M059J (cell line): ENCODE data around the gene CEP41. TPM values are rescaled to one million over a fixed set of nuclear protein-coding genes. Genes with fewer than 3 reads are reported as not detected.

Experiments
- DNase-seq: peaks from one replicate; pipeline ENCODE4 v3.0.0-alpha.2; 2012; ENCODE audit warnings: low read depth
- total RNA-seq: library from RNA; depleted of rRNA; stranded (reverse); fragments of >200 nt; shearing (Covaris generic); gene quantifications from 2 replicates; pipeline ENCODE4 v1.2.3, GENCODE V29; 2014; rRNA removed

Gene CEP41, protein sequence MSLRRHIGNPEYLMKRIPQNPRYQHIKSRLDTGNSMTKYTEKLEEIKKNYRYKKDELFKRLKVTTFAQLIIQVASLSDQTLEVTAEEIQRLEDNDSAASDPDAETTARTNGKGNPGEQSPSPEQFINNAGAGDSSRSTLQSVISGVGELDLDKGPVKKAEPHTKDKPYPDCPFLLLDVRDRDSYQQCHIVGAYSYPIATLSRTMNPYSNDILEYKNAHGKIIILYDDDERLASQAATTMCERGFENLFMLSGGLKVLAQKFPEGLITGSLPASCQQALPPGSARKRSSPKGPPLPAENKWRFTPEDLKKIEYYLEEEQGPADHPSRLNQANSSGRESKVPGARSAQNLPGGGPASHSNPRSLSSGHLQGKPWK
- total RNA-seq, result 32.0 and 32.9 TPM in 2 replicates

- peak; percentile 99 for DNase-seq
These were observed at the start of gene CEP41 for GRCh38 chr7:130440527-130441365. TSS of gene CEP41 (minus strand) at chr7:130441016. CDS start at chr7:130440966, 50 bp downstream.

DNA sequence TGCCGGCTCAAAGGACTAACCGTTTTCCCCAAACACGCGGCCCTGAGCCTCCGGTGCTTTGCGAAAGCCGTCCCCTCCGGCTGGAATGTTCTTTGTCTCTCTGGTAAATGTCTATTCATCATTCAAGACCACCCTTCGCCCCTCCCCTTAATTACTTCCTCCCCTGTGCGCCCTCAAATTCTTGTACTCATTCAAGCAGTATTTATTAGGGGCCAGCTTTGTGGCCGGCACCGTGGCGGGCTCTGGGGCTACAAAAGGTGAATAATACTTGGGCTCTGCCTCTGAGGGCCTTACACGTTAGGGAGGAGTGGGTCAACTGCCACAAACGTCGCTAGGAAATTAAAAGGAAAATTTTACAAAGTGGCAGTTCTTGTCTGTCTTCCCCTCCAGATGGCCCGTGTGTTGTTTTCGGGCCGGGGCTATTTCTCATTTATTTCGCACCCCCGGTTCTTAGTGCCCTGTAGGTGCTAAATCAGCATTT lies 49.5 kb upstream of the CEP41 start:
- DNase-seq, result no peak

DNA sequence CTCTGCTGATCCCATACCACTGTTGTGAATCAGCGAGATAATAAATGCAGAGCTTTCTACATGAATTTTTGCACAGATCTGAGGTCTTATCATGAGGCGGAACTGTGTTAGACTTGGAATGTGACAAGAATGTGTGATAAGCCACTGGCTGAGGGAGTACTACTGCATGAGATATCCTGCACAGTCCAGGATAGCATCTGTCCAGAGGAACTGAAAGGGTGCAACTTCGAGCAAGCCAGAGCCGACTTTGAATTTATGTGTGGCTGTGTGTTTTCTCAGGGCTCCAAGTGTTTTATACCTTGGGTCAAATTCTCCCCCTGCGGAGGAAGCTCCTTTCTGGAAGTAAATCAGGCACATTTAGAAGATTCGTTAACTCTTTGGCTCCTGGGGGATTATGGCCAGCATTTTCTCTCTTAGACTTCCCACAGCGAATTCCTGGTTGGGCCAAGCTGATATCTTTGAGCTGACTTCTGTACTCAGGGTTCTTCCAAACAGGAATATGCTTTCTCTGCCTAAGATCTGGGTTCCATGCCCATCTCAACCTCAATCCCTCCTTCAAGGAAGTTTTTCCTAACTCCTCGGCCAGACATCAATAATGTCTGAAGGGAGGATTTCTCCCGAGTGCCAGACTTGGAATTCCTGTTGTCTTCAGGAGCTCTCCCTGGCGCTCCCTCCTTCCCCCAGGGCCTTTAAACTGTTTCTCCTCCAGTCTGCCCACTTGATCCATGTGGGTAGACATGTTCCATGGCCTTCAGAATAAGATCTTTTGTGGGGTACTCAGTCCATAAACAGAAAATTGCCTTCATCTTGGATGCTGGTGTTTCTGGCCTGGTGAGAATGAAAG lies 48.5 kb upstream of the CEP41 start:
- DNase-seq, result peak; percentile 92

- DNase-seq, result no peak
These were observed 47.8 kb upstream of the CEP41 start for GRCh38 chr7:130488392-130489139.

DNA sequence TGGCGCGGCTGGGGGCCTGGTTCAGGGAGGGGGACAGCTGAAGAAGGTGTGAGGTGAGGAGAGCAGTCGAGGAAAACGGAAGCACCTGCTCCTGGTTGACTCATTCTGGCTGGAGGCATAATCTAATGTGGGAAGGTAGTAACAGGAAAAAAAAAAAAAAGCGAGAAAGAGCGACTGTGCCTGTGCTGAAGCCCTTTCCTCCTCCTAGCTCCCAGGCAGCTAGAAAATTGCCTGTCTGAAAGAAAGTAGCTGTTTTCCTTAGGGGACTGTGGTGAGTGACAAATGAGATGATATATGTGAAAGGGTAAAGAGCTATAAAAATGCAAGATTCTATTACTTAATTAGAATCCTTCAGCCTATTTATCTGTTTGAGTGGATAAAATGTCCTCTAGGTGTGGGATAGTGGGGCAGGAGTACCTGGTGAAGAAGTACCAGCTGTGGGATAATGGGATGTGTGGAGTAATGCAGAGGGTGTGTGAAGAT lies 46.2 kb upstream of the CEP41 start:
- DNase-seq, result no peak

DNA sequence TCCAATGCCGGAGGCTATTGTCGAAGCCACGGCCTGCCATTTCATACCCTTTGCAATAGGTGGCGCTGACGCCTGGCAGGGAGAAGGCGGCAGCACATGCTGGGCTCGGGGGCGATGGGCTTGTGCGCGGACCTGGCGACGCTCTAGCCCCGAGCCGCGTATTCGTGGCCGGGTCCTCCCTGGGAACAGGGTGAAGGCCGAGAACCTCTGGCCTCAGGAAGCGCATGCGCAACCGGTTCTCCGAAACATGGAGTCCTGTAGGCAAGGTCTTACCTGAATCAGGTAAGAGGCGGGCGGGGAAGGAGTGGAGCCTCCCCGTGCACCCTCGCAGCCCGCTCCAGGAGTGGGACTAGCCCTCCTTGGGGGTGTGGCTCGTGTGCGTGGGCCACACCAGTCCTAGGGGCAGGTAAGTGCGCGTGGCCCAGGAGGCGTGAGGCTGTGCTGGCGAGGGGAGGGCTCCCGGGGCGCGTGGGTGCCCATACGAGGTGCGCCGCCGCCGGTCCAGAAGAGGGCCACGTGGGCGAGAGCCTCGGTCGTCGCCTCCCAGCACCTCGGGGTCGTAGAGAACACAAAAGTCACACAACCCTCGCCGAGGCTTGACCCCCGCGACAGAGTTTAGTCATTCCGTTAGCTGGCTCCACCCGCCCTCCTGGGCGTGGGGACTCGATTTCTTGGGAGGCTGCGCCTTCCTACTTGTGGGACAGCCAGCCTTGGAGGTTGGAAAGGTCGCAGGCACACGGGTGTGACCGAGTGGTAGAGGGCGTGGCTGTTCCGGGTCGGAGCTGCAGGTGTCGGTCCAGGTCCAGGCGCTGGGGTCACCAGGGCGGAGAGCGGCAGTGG lies 45.5 kb upstream of the CEP41 start:
- DNase-seq, result no peak

- DNase-seq, result no peak
These were observed 44.9 kb upstream of the CEP41 start for GRCh38 chr7:130485734-130486113.

DNA sequence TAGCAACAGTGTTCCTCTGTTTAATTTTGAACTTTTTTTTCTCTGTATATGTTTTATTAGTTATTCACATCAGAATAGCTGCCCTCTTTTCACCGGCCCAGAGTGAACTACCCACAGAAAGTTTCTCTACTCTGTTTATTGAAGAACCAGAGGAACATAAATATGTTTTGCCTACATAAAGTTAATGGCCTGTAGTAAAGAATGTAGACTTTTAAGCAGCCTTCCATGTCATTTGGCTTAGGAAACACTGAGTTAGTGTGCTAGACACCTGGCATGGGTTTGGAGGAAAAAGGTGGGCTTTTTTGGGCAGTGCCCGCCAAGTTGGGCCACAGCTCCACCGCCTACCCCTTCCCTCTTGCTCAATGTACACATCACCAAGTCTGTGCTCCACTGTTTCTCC lies 42.2 kb upstream of the CEP41 start:
- DNase-seq, result no peak

- DNase-seq, result peak; percentile 13
These were observed 41.1 kb upstream of the CEP41 start for GRCh38 chr7:130481898-130482297.

DNA sequence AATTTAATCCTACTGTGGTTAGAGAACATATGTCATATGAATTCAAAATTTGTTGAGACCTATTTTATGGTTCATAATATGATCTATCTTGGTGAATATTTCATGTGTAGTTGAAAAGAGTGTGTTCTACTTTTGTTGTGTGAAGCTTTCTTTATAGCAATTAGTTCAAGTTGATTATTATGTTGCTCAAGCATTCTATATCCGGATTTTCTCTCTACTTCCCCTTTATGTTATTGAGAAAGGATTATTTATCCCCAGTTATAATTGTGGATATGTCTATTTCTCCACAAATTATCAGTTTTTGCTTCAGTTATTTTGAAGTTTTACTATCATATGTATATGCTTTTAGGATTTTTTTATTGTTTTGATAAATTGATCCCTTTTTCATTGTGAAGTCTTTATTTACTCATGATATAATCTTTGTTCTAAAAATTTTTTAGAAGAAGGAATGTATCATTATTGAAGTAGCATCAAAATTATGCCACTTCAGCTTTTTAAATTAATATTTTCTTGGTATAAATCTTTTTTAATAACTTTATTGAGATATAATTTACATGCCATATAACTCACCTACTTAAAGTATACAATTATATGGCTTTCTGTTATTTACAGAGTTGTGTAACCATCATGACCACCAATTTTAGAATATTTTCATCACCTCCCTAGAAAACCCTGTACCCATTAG lies 39.0 kb upstream of the CEP41 start:
- DNase-seq, result no peak

- no peak for DNase-seq
These were observed 38.2 kb upstream of the CEP41 start for GRCh38 chr7:130478991-130479390.

DNA sequence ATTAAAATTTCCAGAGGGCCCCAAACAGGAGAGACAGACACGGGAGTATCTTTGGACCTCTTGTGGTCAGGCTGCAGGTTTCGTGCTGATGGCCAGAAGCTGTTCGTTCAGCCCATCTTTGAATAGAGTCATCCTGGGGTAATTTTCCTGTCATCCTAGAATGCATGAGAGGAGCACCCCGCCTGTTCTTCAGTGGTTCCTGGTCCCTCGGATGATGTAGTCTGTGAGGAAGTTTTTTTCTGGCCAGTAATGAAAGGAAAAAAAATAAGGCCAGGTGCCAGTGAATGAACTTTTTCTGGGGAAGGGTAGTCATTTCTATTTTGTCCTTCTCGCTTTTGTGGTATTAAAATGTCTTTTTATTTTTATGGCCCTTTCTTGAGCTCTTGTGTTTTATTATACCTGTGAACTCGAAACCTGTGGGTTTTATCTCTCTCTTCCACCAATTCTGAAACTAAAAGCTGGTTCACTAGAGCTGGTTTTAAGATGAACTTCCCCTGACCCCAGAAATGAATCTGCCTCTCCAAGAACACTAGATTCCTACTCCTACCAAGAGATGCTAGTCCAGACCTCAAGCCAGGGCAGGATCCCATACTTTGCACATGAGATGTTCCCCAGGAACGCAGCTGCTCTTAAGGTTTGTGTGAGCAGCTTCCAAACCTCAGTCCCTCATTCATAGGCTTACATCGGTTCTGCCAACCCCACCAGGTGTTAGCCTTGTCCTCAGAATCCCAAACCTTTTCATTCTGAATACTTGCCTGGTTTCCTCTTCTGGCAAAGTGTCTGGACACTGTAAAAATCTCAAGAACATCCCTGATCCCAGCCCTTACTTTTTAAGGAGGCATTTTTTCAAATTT lies 35.7 kb upstream of the CEP41 start:
- DNase-seq, result peak; percentile 10

GRCh38 chr7:130475776-130476175 lies 35.0 kb upstream of the CEP41 start:
- no peak for DNase-seq

DNA sequence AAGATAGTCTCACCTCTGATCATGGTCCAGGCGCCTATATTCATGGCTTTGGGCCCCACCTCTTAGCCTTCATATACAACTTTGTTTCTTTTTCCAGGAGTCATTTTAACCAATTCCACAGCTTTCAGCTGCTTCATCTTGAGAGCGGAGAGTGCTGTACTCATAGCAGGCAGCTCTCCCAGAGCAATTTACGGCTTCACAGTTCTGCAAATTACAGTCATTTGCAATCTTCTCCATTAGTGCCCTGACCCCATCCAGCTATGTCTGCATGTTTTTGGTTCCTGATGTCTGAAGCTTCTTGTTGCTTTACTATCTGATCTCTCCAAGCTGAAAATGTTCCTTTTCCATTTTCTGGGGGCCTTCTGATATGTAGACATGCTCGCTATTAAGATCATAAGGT lies 33.1 kb upstream of the CEP41 start:
- DNase-seq, result no peak

DNA sequence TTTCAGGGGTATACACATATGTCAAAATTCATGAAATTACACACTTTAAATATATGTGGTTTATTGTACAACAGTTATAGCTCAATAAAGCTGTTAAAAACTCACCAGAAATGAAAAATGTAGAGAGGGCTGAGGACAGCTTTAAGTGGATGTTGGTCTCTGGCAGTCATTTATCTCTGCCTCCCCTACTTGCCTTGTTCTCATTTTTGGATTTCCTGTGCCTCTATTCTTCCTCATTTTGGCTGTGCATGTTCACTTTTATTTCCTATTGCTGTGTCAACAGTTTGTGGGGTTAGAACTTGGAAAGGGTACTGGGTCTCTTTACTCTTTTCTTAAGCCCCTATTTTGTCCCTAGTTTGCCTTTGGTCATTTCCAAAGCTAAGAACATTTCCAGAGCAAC lies 32.5 kb upstream of the CEP41 start:
- no peak for DNase-seq

DNA sequence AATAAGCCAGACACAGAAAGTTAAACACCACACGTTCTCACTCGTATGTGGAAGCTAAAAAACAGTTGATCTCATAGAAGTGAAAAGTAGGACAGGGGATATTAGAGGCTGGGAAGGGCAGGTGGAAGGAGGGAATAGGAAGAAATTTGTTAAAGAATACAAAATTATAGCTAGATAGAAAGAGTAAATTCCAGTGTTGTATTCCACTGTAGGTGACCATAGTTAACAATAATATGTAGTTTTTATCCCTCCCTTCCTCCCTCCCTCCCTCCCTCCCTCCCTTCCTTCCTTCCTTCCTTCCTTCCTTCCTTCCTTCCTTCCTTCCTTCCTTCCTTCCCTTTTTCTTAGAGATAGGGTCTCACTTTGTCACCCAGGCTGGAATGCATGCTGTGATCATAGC lies 31.2 kb upstream of the CEP41 start:
- no peak for DNase-seq

DNA sequence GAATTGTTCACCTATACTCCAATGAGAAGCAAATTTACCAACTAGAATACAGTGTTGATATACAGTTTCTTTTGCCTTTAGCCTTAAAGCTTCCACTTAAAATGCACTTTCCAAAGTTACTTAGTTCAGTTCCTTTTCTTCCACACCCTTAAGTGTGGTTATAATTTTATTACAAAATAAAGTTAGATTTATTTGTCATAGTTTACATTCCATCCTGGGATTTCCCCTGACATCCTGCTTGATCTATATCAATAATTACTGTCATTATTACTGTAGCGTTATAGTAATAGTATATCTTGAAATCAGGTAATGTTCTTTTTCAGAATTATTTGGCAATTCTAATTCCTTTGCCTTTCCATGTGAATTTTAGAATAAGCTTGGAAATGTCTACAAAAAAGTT lies 27.8 kb upstream of the CEP41 start:
- no peak for DNase-seq
